Lung (tissue), 12 donors: ENCODE data around the gene RPLP1. TPM values are rescaled to one million over a fixed set of nuclear protein-coding genes. Genes with fewer than 3 reads are reported as not detected.
A peak's percentile ranks its signal among the peaks of the same experiment; 100 is the strongest.

Experiments used
- ATAC-seq: fragments of 200-7000 bp; cut with Tn5 transposase; one replicate; pipeline ENCODE4 v1.9.1; 2020; ENCODE audit warnings: moderate number of reproducible peaks; ENCODE audit not compliant: insufficient read depth, low FRiP score
- DNase-seq, 3 donors: peaks; one replicate each; pipeline ENCODE4 v3.0.0-alpha.2; 2013 to 2017
- H3K27ac ChIP-seq, 2 donors: one replicate each; pipeline ENCODE4 v1.5.1; 2013; ENCODE audit warnings: mild to moderate bottlenecking in 2 of 2, moderate library complexity in 2 of 2, control low read depth in 1 of 2, inconsistent platforms in 1 of 2, low read depth in 1 of 2, low read length in 1 of 2
- H3K27me3 ChIP-seq, 3 donors: one replicate each; pipeline ENCODE4 v1.5.1; 2013; ENCODE audit warnings: low read length in 2 of 3; ENCODE audit not compliant: control insufficient read depth in 3 of 3, insufficient read depth in 3 of 3
- H3K36me3 ChIP-seq, 4 donors: one replicate each; pipeline ENCODE4 v1.5.1; 2013; ENCODE audit warnings: low read length in 4 of 4, mild to moderate bottlenecking in 1 of 4, moderate library complexity in 1 of 4; ENCODE audit not compliant: control insufficient read depth in 4 of 4, insufficient read depth in 4 of 4
- H3K4me1 ChIP-seq, 5 donors: one replicate each; pipeline ENCODE4 v1.5.1; 2013; ENCODE audit warnings: low read length in 5 of 5, mild to moderate bottlenecking in 2 of 5, moderate library complexity in 1 of 5; ENCODE audit not compliant: control insufficient read depth in 5 of 5, insufficient read depth in 5 of 5
- H3K4me3 ChIP-seq: one replicate; pipeline ENCODE4 v1.5.1; 2013; ENCODE audit warnings: mild to moderate bottlenecking, control low read depth, moderate library complexity
- H3K9ac ChIP-seq, 2 donors: one replicate each; pipeline ENCODE4 v1.5.1; 2013; ENCODE audit warnings: low read length in 2 of 2, control low read depth in 1 of 2; ENCODE audit not compliant: insufficient read depth in 1 of 2
- H3K9me3 ChIP-seq, 4 donors: one replicate each; pipeline ENCODE4 v1.5.1; 2013; ENCODE audit warnings: low read length in 3 of 4, mild to moderate bottlenecking in 1 of 4, moderate library complexity in 1 of 4; ENCODE audit not compliant: control insufficient read depth in 4 of 4, insufficient read depth in 3 of 4
- WGBS, 2 donors: extraction: QIAGEN DNeasy Blood & Tissue Kit; methylation state at CpG; one replicate each; pipeline ENCODE4 v1.1.7; 2013; 5-methylcytosine and 5-hydroxymethylcytosine counted together
- polyA plus RNA-seq, 2 donors: library from polyadenylated mRNA; stranded (reverse); fragments of 200-250 nt; gene quantifications; one replicate each; pipeline ENCODE4 v1.2.1, GENCODE V29; 2013
- total RNA-seq, 2 donors: library from RNA; depleted of rRNA in 1 of 2; stranded (reverse); fragments of >200 nt in 1 of 2; gene quantifications; one replicate each; pipeline ENCODE4 v1.2.1, GENCODE V29; 2014 to 2021
- TF ChIP-seq, protein P1 (sequence below): IDR thresholded peaks from 2 replicates; pipeline ENCODE4 v1.5.1; 2012; ENCODE audit warnings: mild to moderate bottlenecking; ENCODE audit errors: control extremely low read depth, extremely low read depth
- donor health status: control.
- donor health status: control.
- donor health status: Bipolar disorder and iron deficiency.
- donor health status: healthy.
- donor health status: DM: yes; HTN: yes; CAD: no.

Gene RPLP1
- total and polyA plus RNA-seq, 4 donors: 201 to 2,405 (median 1,545) TPM

DNA sequence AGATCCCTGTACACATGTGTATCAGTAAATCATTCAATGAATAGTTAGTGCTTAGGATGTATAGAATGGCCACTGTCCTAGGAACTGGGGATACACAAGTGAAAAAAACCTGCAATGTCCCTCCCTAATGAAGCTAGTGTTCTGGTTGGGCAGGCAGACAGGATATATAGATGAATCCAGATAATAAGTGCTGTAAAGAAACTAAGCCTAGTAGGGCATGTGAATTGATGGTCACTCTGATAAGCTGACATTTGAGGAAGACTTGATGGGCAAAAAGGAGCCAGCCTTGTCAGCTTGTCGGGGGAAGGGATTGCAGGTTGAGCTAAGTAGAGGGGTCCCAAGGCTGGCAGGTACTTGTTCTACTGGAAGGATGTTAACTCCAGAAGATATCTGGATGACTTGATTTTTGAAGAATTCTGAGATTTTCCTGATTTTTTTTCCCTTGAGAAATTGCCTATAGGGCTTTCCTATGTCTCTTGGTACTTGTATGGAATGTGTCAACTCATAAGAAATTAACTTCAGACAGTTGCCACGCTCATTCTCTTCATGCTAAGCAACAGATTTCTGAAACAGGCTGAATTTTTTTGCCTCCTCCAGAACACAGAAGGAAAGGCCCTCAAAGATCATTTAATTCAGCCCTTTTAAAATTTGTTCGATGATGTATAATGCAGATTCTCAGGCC lies 44.8 kb upstream of the RPLP1 start:
- H3K9me3 ChIP-seq: no peaks in the 10 kb centered on the region
- TF ChIP-seq, protein P1, sequence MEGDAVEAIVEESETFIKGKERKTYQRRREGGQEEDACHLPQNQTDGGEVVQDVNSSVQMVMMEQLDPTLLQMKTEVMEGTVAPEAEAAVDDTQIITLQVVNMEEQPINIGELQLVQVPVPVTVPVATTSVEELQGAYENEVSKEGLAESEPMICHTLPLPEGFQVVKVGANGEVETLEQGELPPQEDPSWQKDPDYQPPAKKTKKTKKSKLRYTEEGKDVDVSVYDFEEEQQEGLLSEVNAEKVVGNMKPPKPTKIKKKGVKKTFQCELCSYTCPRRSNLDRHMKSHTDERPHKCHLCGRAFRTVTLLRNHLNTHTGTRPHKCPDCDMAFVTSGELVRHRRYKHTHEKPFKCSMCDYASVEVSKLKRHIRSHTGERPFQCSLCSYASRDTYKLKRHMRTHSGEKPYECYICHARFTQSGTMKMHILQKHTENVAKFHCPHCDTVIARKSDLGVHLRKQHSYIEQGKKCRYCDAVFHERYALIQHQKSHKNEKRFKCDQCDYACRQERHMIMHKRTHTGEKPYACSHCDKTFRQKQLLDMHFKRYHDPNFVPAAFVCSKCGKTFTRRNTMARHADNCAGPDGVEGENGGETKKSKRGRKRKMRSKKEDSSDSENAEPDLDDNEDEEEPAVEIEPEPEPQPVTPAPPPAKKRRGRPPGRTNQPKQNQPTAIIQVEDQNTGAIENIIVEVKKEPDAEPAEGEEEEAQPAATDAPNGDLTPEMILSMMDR: no peak
- no peaks in the 10 kb centered on the region for H3K4me1 ChIP-seq
- WGBS, 2 donors: 91 to 96% methylated on average over 3 of the region's 3 CpGs
- H3K4me3 ChIP-seq: no peak overlapping the region
- no peak for ATAC-seq
- DNase-seq: no peak
- no peak overlapping the region for H3K9ac ChIP-seq
- H3K27ac ChIP-seq: no peak overlapping the region
- H3K27me3 ChIP-seq: no peaks in the 10 kb centered on the region
- H3K36me3 ChIP-seq: peaks cover 0 to 3% (median 0%) of the 10 kb centered on the region in 4 donors

DNA sequence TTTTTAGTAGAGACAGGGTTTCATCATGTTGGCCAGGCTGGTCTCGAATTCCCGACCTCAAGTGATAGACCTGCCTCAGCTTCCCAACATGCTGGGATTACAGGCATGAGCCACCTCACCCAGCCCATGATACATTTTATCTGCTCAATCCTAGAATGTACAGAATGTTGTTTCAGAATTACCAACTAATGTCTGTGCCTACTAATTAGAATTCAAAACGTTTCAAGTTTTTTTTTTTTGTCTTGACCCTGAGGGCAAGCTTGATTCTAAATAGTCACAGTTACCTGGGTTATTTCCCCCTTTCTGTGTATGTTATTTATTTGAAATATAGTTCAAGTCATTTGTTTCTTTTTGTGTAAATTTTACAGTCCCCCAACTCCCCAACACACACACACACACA lies 43.8 kb upstream of the RPLP1 start:
- Histone ChIP-seq H3K36me3 (peaks cover 0 to 3% (median 0%) of the 10 kb centered on the region in 4 donors), H3K9me3 (no peaks in the 10 kb centered on the region), H3K27ac (no peak overlapping the region), H3K4me1 (no peaks in the 10 kb centered on the region), H3K27me3 (no peaks in the 10 kb centered on the region), H3K4me3 (no peak overlapping the region), H3K9ac (no peak overlapping the region)
- 81 to 91% methylated on average over 3 of the region's 3 CpGs for WGBS, 2 donors
- TF ChIP-seq, protein P1: no peak
- DNase-seq: no peak
- no peak for ATAC-seq

DNA sequence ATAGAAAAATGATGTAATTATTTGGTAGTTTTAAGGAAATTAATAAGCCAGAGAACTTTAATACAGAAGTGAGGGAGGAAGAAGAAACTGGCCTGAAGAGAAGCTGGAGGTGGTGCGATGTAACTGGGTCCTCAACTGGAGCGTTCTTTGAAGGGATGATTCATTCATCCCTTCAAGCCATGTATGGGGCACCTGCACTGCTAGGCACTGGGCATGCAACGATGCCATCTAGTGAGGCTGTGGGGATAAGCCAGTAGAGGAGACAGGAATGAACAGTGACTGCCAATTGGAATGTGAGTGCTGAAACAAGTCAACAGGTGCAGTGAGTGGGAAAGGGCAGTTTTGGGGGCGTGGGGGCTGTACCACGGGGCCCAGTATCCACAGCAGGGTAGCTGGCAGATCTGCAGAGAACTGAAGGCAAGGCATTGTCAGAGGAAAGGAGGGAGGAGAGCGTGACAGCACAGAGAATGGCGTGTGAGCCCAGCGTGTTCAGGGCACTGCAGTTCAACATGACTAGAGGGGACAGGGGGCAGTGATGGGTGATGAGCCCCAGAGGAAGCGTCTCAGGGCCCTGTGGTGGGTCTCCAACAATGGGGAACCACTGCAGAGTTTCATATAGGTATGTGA lies 42.3 kb upstream of the RPLP1 start:
- peaks cover 0 to 4% (median 0%) of the 10 kb centered on the region in 5 donors for H3K4me1 ChIP-seq
- TF ChIP-seq, protein P1: no peak
- H3K27me3 ChIP-seq: no peaks in the 10 kb centered on the region
- H3K36me3 ChIP-seq: peaks cover 0 to 3% (median 0%) of the 10 kb centered on the region in 4 donors
- H3K4me3 ChIP-seq: no peak overlapping the region
- H3K27ac ChIP-seq: no peak overlapping the region
- ATAC-seq (no peak), DNase-seq (peak in 2 of 3 donors; percentile 25 to 28)
- no peak overlapping the region for H3K9ac ChIP-seq
- H3K9me3 ChIP-seq: no peaks in the 10 kb centered on the region
- 60 to 63% methylated on average over 9 of the region's 9 CpGs for WGBS, 2 donors
